LNCAP (cell line): Measurements from ENCODE around the gene PHYHD1.

Source experiments
- CTCF ChIP-seq: fragments of 450-650 bp; IDR thresholded peaks from 2 replicates; pipeline ENCODE4 v1.5.1; 2017; ENCODE audit warnings: mild to moderate bottlenecking

PHYHD1 gene

GRCh38 chr9:128912270-128912853, 8.4 kb upstream of the PHYHD1 start:
- no peak for TF ChIP-seq CTCF

- no peak for TF ChIP-seq CTCF
These were observed 7.5 kb upstream of the PHYHD1 start for GRCh38 chr9:128913048-128913900.

- TF ChIP-seq CTCF: no peak
These were observed 6.6 kb upstream of the PHYHD1 start for GRCh38 chr9:128913995-128914772.

GRCh38 chr9:128916204-128916603, 4.6 kb upstream of the PHYHD1 start:
- no peak for TF ChIP-seq CTCF

- TF ChIP-seq CTCF: no peak
These were observed 4.0 kb upstream of the PHYHD1 start for GRCh38 chr9:128916745-128917144.

- TF ChIP-seq CTCF: no peak
These were observed 3.5 kb upstream of the PHYHD1 start for GRCh38 chr9:128917151-128917849.

- no peak for TF ChIP-seq CTCF
These were observed 1.9 kb upstream of the PHYHD1 start for GRCh38 chr9:128918921-128919320.
